ENCODE measurements around the gene SETSIP.
"Not testable (repeated sequence)": the region's sequence is repeated elsewhere in the genome, so short reads cannot be mapped to it uniquely, and the experiment has no call there.

SETSIP gene

GRCh38 chr1:92065042-92065441, 10.2 kb downstream of the SETSIP start:
- DNase-seq (ENCODE audit: insufficient read length, low spot score) (no peak), FAIRE-seq (no peak)

GRCh38 chr1:92051948-92052347, 23.3 kb downstream of the SETSIP start:
- no peak for DNase-seq (ENCODE audit: insufficient read length, low spot score)
- no peak for FAIRE-seq

- no peak for DNase-seq (ENCODE audit: insufficient read length, low spot score)
- no peak for FAIRE-seq
Measured at GRCh38 chr1:92045766-92046495, 29.3 kb downstream of the SETSIP start.

GRCh38 chr1:92043621-92044020, 31.6 kb downstream of the SETSIP start:
- FAIRE-seq (no peak), DNase-seq (ENCODE audit: insufficient read length, low spot score) (no peak)

- FAIRE-seq (no peak), DNase-seq (ENCODE audit: insufficient read length, low spot score) (no peak)
Measured at GRCh38 chr1:92040971-92041370, 34.2 kb downstream of the SETSIP start.

- DNase-seq (ENCODE audit: insufficient read length, low spot score) (no peak), FAIRE-seq (no peak)
Measured at GRCh38 chr1:92038695-92039346, 36.4 kb downstream of the SETSIP start.

GRCh38 chr1:92037400-92037799, 37.8 kb downstream of the SETSIP start:
- FAIRE-seq (no peak), DNase-seq (ENCODE audit: insufficient read length, low spot score) (peak; percentile 11)

- no peak for DNase-seq (ENCODE audit: insufficient read length, low spot score)
- no peak for FAIRE-seq
Measured at GRCh38 chr1:92031281-92032110, 43.7 kb downstream of the SETSIP start.

- FAIRE-seq: no peak
- DNase-seq (ENCODE audit: insufficient read length, low spot score): peak; percentile 30
Measured at GRCh38 chr1:92030656-92031107, 44.5 kb downstream of the SETSIP start.

GRCh38 chr1:92029241-92029922, 45.8 kb downstream of the SETSIP start:
- DNase-seq (ENCODE audit: insufficient read length, low spot score) (peak; percentile 2), FAIRE-seq (no peak)

- DNase-seq (ENCODE audit: insufficient read length, low spot score): no peak
Measured at GRCh38 chr1:92026806-92027205, 48.4 kb downstream of the SETSIP start.

GRCh38 chr1:92026042-92026441, 49.2 kb downstream of the SETSIP start:
- not testable (repeated sequence) for FAIRE-seq; DNase-seq (ENCODE audit: insufficient read length, low spot score)

More at GRCh38 chr1:92026806-92027205, 48.4 kb downstream of the SETSIP start:
- no peak for FAIRE-seq
